Measurements from ENCODE around the gene CCNL2. TPM values are rescaled to one million over a fixed set of nuclear protein-coding genes. Genes with fewer than 3 reads are reported as not detected.

Gene CCNL2
- polyA plus RNA-seq, 2 of the 4 experiments (the other 2 are of a cell fraction): 85.5 to 111 TPM

DNA sequence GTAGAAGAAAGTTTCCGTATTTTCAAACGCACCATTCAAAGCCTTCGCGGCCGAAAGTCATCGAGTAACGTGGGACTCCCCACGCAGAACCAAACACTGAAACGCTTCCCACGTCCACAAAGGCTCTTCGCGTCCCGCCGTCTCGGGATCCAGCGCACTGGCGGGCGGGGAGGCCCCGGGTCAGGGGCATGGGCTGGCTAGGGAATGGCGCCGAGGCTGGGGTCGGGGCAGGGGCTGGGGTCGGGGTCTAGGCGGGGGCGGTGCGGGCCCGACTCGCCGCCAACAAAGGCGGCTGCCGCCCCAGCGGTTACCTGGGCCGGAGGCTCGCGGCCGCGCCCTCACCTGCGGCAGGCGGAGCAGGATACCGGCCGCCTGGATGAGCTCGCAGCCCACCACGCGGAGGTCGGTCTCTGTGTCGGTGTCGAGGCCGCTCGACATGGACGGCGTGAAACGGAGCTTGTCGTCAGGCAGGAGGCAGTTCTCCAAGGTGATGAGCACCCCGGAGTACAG is 403 bp downstream of the CCNL2 start:
- 9% methylated on average over 10 of the region's 54 CpGs for WGBS (ENCODE audit: missing lambda C conversion rate)
- DNase-seq (ENCODE audit: low read depth in 1 of 2, low spot score in 1 of 2) (no peak), FAIRE-seq (no peak), ATAC-seq (peak; percentile 1 to 19; a peak in 4 of 6 replicates)
- no peaks in the 10 kb centered on the region for H3K9me3 ChIP-seq
- POLR2A ChIA-PET: interaction anchor here (0.7 to 1.7 kb wide), 11 partner anchors 9 to 107 kb away, joined by 3 to 20 read pairs (median 3); partner anchors contain the start of gene AURKAIP1
- TF ChIP-seq ESRRA (IDR thresholded peaks at IDR 0.05; ENCODE audit: borderline replicate concordance, low read length) (no peak), PHF8 (IDR thresholded peaks at IDR 0.05; ENCODE audit: borderline replicate concordance, low read depth) (peak; percentile 12; the same call in 1 of the 2 replicates)
- H3K4me3 ChIP-seq: peak overlapping the region; percentile 96
- CTCF ChIA-PET: interaction anchor here (1.0 to 3.6 kb wide), 5 partner anchors 8 to 106 kb away, joined by 3 to 14 read pairs (median 8); no protein-coding TSS in a partner anchor
- H3K27ac ChIP-seq: peak overlapping the region; percentile 93 to 99
- peak overlapping the region; percentile 80 for H3K4me2 ChIP-seq
- peaks cover 29% of the 10 kb centered on the region for H3K4me1 ChIP-seq

GRCh38 chr1:1397839-1398523 is 1.2 kb downstream of the CCNL2 start:
- ATAC-seq (no peak), FAIRE-seq (no peak), DNase-seq (ENCODE audit: low read depth in 1 of 2, low spot score in 1 of 2) (no peak)
- Histone ChIP-seq H3K4me2 (peak overlapping the region; percentile 80), H3K4me1 (peaks cover 29% of the 10 kb centered on the region), H3K27ac (peak overlapping the region; percentile 93 to 99), H3K9me3 (no peaks in the 10 kb centered on the region), H3K4me3 (peak overlapping the region; percentile 96)
- TF ChIP-seq CEBPB (IDR thresholded peaks at IDR 0.05) (no peak), PHF8 (IDR thresholded peaks at IDR 0.05; ENCODE audit: borderline replicate concordance, low read depth) (no peak), ESRRA (IDR thresholded peaks at IDR 0.05; ENCODE audit: borderline replicate concordance, low read length) (no peak), RAD21 (conservative IDR thresholded peaks at IDR 0.05 in 1 of 2, IDR thresholded peaks at IDR 0.05 in 1 of 2) (no peak), E2F6 (IDR thresholded peaks at IDR 0.05; ENCODE audit: borderline replicate concordance, low read depth) (no peak), EP300 (IDR thresholded peaks at IDR 0.05) (no peak)
- ChIA-PET POLR2A (no interaction called here), CTCF (interaction anchor here (1.0 to 3.6 kb wide), 3 partner anchors 43 to 107 kb away, joined by 3 to 14 read pairs (median 8); no protein-coding TSS in a partner anchor)
- WGBS (ENCODE audit: missing lambda C conversion rate): 56% methylated on average over 12 of the region's 19 CpGs

DNA sequence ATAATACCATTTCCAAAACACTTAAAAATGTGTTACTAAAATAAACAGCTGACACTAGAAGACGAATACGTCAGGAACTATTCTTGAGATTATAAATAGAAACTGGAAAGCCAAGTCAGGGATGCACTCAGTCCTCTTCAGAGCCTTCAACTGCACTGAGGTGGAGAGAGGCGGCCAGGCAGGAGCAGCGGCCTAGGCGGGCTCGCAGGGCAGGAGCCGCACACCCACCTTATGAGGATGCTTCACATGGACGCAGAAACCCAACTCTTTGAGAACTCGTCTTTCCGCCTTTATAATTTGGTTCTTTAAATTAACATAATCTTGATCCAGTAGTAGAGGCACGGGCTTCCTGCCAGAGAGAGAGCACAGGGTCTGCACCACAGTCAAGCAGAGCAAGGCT is 4.0 kb downstream of the CCNL2 start:
- Histone ChIP-seq H3K4me1 (peaks cover 8% of the 10 kb centered on the region), H3K4me3 (no peak overlapping the region), H3K9me3 (no peaks in the 10 kb centered on the region), H3K27ac (no peak overlapping the region), H3K4me2 (no peak overlapping the region)
- no peak for TF ChIP-seq NPAS2 (CRISPR knock-in tag; IDR thresholded peaks at IDR 0.05; ENCODE audit: borderline replicate concordance)
- TF ChIP-seq, protein P1, sequence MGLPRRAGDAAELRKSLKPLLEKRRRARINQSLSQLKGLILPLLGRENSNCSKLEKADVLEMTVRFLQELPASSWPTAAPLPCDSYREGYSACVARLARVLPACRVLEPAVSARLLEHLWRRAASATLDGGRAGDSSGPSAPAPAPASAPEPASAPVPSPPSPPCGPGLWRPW (IDR thresholded peaks at IDR 0.05): no peak
- TF ChIP-seq CHD4 (IDR thresholded peaks at IDR 0.05; ENCODE audit: borderline replicate concordance): no peak
- TF ChIP-seq BHLHE40 (IDR thresholded peaks at IDR 0.05; ENCODE audit: low read depth, low read length): no peak
- no peak for TF ChIP-seq GATA3 (IDR thresholded peaks at IDR 0.05; ENCODE audit: borderline replicate concordance)
- TF ChIP-seq PBX3 (IDR thresholded peaks at IDR 0.05): no peak
- no peak for TF ChIP-seq ATOH8 (CRISPR knock-in tag; IDR thresholded peaks at IDR 0.05; ENCODE audit: low read depth)
- TF ChIP-seq RNF2 (IDR thresholded peaks at IDR 0.05; ENCODE audit: borderline replicate concordance, low read depth): no peak
- no peak for TF ChIP-seq SREBF2 (IDR thresholded peaks at IDR 0.05)
- no peak for TF ChIP-seq EHMT2 (IDR thresholded peaks at IDR 0.05; ENCODE audit: low read depth)
- FAIRE-seq: no peak
- ATAC-seq: no peak
- DNase-seq (ENCODE audit: low read depth in 1 of 2, low spot score in 1 of 2): no peak
- ChIA-PET CTCF (interaction anchor here (0.6 to 1.9 kb wide), 5 partner anchors 23 to 274 kb away, joined by 4 to 5 read pairs (median 4); no protein-coding TSS in a partner anchor), POLR2A (no interaction called here)
- WGBS (ENCODE audit: missing lambda C conversion rate): 94% methylated on average over 11 of the region's 11 CpGs
